Stimulated activated CD8-positive, alpha-beta memory T cell treated with anti-CD3 and anti-CD28 coated beads, Interleukin-7, amount 100 ng/mL, for 24 hours (primary cell): ENCODE data around the gene SPATA33.
A peak's percentile ranks its signal among the peaks of the same experiment; 100 is the strongest.
"Not testable (repeated sequence)": the region's sequence is repeated elsewhere in the genome, so short reads cannot be mapped to it uniquely, and the experiment has no call there.

Experiments
- DNase-seq: peaks from one replicate; pipeline ENCODE4 v3.0.0-alpha.2; 2020; ENCODE audit warnings: low read depth

Gene SPATA33

GRCh38 chr16:89693931-89694783, 36.5 kb downstream of the SPATA33 start:
- DNase-seq = no peak

- DNase-seq = not testable (repeated sequence)
Measured at GRCh38 chr16:89694784-89695085, 37.1 kb downstream of the SPATA33 start.

DNA sequence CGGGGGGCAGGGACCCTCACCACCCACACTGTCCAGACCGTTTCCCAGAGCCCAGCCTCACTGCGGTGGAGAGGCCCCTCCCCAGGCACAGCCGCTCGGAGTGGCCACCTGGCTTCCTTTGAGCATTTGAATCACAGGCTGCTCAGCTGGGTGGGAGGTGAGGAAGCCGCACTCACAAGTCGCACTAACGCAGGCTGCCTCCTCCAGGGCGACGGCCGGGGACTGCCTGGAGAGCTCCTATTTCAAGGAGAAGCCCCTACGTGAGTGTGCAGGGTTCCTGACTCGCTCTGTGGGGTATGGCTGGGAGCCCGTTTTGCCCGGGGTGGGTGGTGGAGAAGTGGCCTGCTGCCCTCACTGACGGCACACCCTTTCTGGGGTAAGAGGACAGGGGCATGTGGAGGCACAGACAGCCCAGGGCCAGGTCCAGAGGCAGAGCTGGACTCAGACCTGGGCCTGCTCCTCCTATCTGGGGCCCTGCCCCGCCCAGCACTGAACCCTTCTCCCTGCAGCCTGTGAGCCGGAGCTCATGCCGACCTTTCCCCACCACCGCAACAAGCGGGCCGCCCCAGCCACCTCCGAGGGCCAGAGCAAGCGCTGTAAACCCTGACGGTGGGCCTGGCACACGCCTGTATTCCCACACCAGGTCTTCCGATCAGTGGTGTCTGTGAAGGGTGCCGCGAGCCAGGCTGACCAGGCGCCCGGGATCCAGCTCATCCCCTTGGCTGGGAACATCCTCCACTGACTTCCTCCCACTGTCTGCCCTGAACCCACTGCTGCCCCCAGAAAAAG, 37.6 kb downstream of the SPATA33 start:
- DNase-seq = no peak

DNA sequence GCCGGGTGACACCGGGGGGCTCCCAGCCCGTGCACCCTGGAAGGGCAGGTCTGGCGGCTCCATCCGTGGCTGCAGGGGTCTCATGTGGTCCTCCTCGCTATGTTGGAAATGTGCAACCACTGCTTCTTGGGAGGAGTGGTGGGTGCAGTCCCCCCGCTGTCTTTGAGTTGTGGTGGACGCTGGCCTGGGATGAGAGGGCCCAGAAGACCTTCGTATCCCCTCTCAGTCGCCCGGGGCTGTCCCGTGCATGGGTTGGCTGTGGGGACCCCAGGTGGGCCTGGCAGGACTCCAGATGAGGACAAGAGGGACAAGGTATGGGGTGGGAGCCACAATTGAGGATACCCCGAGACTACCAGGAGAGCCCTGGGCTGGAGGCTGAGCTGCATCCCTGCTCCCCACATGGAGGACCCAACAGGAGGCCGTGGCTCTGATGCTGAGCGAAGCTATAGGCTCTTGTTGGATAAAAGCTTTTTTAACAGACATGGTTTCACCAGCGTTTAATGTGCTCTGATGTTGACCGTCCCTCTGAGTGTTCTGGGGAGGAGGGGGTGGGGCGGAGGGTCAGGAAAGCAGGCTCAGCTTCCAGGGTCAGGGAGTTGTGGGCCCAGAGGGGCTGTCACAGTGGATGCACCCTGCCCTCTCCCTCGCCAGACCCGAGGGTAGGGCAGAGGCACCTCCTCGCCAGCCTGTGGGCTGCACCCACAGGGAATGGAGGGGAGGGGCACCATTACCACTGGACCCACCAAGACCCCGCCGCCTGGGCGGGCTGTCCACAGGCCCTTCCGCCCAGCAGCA, 38.4 kb downstream of the SPATA33 start:
- DNase-seq = no peak

GRCh38 chr16:89696670-89697128, 39.1 kb downstream of the SPATA33 start:
- DNase-seq = no peak

DNA sequence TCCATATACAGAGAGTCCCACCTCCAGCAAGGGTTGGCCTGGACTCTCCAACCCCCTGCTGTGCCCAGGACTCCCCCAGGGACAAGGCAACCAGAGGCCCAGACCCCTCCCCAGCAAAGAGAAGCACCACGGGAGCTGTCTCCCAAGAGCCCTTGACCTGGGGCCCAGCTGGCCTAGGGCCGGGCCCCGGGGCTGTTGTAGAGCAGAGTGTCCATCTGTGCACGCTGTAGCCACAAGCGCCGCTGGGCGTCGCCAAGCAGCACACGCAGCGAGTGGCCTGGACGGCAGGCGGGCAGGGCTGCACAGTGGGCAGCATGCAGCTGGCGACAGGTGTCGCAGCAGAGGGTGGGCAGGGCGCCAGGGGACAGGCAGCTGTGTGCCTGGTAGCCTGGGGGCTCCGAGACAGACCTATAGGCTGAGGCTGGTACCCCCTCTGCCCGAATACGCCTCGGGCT, 39.6 kb downstream of the SPATA33 start:
- no peak for DNase-seq

DNA sequence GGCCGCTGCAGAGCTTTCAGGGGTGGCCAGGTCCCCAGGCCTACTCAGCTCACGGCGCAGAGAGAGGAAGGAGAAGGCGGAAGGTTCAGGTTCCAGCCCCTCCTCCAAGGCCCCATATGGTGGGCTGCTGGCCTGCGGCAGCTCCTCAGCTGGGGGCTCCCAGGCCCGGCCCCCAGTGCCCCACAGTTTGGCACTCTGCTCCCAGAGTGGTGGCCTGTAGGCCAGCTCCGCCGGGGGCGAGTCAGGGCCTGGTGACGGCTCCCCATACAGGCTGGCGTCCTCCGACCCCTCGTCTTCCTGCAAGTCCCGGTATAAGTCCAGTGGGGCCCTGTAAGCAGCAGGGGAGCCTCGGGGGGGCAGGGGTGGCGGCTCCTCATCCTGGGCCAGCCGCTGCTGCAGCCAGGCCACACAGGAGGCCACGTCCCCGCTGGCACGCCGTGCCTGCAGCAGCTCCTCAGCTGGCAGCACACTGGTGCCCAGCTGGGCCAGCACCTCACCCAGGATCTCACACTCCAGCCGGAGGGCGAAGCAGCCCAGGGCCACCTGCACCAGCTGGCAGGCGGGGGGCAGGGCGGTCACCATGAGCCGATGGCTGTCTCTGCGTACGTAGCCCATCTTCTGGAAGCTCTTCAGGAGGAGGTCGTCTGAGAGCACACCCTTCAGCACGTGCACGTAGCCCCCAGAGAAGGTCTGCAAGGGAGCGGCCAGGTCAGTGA, 40.1 kb downstream of the SPATA33 start:
- DNase-seq = no peak

- DNase-seq = not testable (repeated sequence)
Measured at GRCh38 chr16:89698717-89699116, 41.1 kb downstream of the SPATA33 start.

- not testable (repeated sequence) for DNase-seq
Measured at GRCh38 chr16:89699629-89700099, 42.0 kb downstream of the SPATA33 start.

- DNase-seq = peak; percentile 94
Measured at GRCh38 chr16:89700100-89700648, 42.5 kb downstream of the SPATA33 start.

GRCh38 chr16:89700649-89701424, 43.2 kb downstream of the SPATA33 start:
- no peak for DNase-seq

DNA sequence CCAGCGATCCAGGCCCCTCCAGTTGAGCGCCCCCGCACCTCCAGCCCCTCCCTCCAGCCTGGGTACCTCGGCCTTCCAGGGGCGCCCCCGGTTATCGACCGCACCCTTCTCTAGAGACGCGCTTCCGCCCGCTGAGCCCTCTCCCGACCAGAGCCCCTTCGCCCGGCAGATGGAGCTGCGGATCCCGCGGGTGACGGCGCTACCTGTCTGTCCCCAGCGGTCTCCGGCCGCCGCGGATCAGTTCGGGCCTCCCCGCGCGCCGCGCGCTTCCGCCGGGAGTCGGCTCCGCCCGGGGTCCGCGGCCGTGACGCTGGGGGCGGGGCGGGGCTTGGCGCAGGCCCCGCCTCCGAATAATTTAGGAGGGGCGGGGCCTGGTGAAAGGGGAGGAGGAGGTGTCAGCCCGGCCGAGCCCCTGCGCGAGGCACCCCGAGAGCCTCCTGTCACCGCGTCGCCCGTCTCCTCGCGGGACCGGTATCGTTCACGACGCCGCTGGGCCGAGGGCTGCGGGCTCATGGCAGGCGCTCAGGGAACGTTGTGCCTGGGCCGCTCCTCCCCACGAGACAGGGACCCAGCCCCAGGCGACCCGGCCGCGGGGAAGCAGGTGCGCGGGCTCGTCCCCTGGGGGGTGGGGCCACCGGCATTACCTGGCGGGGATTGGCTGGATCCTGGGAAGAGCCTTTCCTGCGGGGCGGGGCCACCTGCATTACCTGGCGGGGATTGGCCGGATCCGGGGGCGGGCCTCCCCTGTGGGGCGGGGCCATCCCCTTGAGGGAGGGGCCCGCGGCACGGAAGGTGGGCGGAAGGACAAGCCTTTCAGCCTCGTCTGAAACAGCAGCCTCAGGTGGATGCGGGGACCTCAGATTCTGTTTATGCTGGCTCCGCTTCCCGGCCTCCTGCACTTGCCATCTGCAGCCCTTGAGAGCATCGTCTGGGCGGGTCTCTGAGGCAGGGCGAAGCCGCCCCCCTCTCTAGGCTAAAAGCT, 44.1 kb downstream of the SPATA33 start, which contains the start of gene SPATA2L:
Gene SPATA2L (minus strand): TSS at position 281 of the 982 bp plus-strand sequence. CDS start 473 bp downstream, outside the sequence.
- DNase-seq = peak; percentile 88

DNA sequence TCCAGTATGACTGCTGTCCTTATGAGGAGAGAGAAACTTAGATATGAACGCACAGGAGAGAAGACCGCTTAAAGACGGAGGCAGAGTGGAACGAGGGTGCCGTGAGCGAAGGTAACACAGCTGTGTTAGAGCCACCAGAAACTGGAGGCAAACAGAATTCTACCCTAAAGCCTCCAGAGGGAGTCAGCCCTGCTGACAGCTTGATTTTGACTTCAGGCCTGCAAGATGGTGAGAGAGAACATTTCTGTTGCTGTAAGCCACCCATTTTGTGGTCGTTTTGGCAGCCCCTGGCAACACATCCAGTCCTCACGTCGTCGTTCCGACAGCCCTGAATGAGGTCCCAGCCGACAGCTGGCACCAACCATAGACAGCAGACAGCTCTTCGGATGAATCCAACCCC, 46.6 kb downstream of the SPATA33 start:
- no peak for DNase-seq

GRCh38 chr16:89705006-89705405, 47.4 kb downstream of the SPATA33 start:
- no peak for DNase-seq

DNA sequence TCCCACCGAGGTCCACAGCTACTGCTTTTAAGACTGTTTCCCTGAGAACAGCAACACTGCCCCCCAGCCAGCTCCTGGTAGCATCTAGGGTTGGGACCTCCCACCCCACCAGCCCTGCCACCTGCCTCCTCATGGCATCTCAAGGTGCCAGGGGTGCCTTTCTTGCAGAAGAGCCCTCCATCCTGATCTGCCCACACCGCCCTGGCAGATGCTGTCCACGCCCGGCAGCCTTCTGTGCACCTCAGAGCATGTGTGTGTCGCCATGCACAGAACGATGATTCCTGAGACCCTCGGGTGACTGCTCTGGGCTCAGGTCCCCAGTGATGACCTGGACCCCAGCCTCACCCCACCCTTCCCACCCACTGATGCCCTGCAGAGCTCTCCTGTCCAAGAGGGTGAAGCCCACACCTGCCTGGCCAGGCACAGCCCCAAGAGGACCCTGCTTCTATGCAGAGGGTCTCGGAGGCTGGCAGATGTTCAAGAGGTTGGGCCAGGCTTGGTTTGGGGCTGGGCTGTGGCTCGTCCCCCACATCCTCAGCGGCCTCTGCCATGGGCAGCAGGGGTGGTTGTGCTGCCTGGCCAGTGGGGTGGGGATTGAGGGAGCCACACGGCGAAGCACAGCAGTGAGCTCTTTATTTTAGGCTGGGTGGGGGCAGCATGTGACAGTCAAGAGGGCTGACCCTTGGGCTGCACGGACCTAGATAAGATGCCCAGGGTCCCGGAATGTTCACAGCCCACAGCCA, 49.1 kb downstream of the SPATA33 start:
- no peak for DNase-seq

DNA sequence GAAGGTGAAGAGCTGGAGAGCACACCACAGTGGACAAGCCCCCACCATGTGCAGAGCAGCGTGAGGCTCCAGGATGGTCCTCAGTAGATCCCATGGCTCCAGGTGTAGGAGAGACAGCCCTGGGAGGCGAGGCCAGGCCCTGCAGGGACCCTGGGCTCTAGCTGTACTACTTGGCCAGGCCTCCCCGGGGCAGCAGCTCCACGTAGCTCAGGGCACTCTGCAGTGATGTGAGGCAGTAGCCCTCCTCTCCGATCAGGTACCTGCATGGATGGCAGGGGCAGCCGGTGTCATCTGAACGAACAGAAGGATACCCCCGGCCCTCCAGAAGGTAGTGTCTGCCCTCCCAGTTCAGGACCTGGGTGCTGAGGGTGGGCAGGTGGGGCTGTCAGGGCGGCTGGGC, 50.1 kb downstream of the SPATA33 start:
- DNase-seq = no peak

- DNase-seq = no peak
Measured at GRCh38 chr16:89708481-89708931, 50.9 kb downstream of the SPATA33 start.

DNA sequence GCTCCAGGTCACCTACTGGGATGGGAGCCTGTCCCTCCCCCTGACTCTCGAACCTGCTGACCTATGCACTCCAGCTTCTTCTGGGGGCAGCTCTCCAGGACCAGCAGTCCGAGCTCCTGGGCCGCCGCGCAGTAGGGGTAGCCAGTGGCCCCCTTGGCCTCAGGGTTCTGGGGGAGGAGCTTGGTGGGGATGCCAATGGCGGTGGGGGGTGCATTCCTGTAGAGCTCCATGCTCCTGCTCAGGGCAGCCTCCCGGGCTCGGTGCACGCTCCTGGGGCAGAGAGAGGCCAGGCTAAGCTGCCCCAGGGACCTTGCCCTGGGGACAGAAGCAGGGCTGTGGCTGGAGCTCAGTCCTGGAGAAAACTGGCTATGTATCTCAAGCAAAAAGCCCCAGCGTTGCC, 51.5 kb downstream of the SPATA33 start:
- DNase-seq = no peak
